Left forelimb (tissue), 1 donor: Measurements from ENCODE around the gene BCL2L1.
"Not testable (repeated sequence)": the region's sequence is repeated elsewhere in the genome, so short reads cannot be mapped to it uniquely, and the experiment has no call there.

ENCODE experiments used
- DNase-seq: peaks from one replicate; pipeline ENCODE4 v3.0.0-alpha.2; 2018; ENCODE audit warnings: low spot score

The BCL2L1 gene

DNA sequence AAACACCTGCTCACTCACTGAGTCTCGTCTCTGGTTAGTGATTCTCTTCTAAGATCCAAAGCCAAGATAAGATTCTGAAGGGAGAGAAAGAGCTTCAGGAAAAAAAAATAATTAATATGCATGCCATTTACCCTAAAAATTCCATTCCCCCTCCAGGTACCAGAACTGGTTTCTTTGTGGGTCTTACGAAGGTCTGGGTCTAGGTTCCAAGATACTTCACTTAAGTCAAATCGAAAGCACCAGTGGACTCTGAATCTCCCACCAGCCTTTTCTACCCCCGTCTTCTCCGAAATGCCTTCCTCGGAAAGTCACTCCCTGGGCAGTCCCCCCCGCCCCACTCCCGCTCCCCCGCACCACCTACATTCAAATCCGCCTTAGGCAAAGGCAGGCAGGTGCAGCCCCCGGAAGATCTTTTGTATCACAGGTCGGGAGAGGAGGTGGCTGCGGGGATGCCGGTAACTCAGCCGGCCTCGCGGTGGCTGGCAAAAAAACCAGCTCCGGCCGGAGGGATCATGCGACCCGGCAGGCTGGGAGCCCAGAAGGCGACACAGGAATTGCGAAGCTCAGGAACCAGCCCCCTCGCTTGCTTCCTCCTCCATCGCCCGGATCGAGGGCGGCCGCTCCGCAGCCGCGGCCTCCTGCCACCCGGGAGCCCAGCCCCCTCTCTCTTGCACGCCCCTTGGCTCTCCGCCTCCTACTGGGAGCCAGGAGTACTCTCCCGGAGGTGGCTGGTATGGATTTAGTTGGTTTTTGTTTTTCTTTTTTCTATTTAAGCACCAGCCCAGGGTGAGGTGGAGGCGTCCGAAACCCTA is at the start of gene BCL2L1:
Gene BCL2L1 (minus strand): TSS at position 612 of the 812 bp plus-strand sequence. CDS start 650 bp downstream, outside the sequence.
- DNase-seq, result peak; percentile 87

DNA sequence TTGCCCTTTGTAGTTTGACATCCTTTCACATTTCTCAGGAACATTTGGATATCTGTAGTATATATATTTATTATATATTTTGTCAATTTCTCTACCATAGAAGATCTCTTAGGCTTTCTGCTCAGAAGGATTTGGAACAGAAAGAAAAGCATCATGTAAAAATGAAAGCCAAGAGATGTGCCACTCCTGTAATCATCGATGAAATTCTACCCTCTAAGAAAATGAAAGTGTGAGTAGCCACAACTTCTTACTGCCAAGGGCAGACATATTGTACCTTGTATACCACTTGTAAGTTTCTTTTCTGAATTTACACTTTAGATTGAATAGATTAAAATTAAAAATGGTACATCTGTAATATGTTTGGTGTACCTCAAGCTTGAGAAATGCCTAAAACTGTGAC is 47.6 kb upstream of the BCL2L1 start:
- DNase-seq, result no peak

- no peak for DNase-seq
Observed at GRCh38 chr20:31769681-31770080, 47.0 kb upstream of the BCL2L1 start.

DNA sequence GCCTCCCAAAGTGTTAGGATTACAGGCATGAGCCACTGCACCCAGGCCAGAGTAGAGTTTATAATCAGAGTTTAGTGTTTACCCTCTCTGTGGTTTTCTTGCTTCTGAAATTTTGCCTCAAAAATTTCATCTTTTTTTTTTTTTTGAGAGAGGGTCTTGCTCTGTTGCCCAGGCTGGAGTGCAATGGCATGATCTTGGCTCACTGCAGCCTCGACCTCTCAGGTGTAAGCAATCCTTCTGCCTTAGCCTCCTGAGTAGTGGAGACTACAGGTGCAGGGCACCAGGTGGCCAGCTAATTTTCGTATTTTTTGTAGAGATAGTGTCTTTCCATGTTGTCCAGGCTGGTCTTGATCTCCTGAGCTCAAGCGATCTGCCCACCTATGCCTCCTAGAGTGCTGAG is 45.1 kb upstream of the BCL2L1 start:
- DNase-seq, result no peak

DNA sequence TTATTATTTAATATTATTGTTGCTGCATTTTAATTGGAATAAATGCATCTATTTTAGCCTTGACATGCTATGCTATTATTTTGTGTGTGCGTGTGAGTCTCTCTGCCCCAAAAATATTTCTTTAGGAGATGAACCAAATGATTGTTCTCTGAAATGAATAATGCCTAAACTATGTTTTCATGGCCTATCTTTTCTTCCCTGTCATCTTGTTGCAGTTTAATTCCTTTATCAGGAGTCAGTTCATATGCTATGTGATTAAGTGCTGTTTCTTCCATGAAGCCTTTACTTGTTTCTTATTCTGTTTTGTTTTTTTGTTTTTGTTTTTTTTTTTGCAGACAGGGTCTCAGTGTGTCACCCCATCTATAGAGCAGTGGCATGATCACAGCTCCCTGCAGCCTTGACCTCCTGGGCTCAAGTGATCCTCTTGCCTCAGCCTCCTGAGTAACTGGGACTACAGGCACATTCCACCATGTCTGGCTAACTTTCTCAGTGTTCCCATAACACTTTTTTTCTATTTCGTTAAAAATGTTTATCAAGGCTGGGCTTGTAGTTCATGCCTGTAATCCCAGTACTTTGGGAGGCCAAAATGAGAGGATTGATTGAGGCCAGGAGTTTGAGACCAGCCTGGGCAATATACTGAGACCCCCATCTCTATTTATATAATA is 42.1 kb upstream of the BCL2L1 start:
- no peak for DNase-seq

DNA sequence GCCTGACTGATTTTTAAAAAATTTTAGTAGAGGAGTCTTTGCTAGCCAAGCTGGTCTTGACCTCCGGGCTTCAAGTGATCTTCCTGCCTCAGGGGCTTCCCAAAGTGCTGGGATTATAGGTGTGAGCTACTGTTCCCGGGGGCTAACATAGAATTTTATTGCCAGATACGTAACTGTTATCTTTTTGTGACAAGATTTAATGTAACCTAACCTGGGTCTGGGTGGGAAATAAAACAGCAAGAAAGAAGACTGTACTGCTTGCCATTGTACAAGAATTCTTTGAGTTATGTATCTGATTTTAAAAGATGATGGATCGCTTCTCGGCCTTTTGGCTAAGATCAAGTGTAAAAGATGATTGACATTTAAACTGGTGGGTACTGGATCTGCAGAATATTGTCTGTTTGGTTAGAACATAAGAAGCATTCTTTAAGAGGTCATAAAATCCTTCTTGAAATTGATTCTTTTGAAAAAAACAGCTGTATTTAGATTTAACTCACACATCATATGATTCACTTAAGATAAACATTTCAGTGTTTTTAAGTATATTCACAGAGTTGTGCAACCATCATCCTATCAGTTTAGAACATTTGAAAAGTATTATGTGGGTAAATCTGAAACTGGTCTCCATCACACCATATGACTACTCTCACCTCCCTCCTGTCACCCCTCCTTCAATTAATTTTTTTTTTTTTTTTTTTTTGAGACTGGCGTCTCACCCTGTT is 38.0 kb upstream of the BCL2L1 start:
- DNase-seq, result no peak

- no peak for DNase-seq
Observed at GRCh38 chr20:31759836-31760518, 37.3 kb upstream of the BCL2L1 start.

GRCh38 chr20:31758991-31759390 is 36.3 kb upstream of the BCL2L1 start:
- DNase-seq, result no peak

DNA sequence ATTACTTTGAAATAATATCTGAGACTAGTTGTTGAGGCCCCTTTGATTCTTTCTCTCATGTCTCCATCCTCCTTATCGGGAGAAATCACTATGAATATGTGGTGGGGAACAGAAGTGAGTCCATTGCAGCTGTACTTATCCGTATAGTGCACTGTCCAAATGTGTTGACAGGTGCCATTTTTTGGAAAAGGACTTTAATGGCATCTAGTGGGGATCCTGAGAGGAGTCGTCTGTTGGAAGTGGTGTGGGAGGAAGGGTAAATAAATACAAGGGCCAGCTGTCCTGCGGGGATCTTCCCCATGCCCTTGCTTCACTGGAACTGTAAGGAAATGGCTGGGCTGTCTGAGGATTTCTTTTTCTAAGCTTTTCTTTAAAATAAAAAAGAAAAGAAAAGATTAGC is 35.9 kb upstream of the BCL2L1 start:
- no peak for DNase-seq

DNA sequence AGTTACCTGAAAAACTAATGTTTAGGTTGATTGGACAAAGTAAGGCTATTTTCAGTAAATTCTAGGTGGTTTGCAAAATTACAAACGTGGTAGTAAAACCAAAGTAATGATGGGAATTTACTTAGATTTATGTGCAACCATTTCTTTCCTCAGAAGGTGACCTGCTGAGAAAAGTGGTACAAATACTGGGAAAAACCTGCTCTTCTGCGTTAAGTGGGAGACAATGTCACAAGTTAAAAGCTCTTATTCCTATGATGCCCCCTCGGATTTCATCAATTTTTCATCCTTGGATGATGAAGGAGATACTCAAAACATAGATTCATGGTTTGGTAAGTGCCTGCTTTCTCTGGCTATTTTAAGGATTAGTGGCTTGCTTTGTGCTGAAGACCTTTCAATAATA is 34.6 kb upstream of the BCL2L1 start:
- no peak for DNase-seq

- no peak for DNase-seq
Observed at GRCh38 chr20:31751126-31751525, 28.5 kb upstream of the BCL2L1 start.

- no peak for DNase-seq
Observed at GRCh38 chr20:31749223-31749622, 26.6 kb upstream of the BCL2L1 start.

GRCh38 chr20:31747640-31748039 is 25.0 kb upstream of the BCL2L1 start:
- no peak for DNase-seq

DNA sequence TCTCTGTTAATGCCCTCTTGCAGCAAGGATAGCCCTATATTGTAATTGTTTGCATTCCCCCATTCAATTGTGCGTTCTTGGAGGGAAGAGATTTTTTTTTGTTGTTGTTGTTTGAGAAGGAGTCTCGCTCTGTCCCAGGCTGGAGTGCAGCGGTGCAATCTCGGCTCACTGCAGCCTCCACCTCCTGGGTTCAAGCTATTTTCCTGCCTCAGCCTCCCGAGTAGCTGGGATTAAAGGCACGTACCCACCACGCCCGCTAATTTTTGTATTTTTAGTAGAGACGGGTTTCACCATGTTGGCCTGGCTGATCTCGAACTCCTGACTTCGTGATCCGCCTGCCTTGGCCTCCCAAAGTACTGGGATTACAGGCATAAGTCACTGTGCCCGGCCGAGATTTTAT is 24.4 kb upstream of the BCL2L1 start:
- not testable (repeated sequence) for DNase-seq

DNA sequence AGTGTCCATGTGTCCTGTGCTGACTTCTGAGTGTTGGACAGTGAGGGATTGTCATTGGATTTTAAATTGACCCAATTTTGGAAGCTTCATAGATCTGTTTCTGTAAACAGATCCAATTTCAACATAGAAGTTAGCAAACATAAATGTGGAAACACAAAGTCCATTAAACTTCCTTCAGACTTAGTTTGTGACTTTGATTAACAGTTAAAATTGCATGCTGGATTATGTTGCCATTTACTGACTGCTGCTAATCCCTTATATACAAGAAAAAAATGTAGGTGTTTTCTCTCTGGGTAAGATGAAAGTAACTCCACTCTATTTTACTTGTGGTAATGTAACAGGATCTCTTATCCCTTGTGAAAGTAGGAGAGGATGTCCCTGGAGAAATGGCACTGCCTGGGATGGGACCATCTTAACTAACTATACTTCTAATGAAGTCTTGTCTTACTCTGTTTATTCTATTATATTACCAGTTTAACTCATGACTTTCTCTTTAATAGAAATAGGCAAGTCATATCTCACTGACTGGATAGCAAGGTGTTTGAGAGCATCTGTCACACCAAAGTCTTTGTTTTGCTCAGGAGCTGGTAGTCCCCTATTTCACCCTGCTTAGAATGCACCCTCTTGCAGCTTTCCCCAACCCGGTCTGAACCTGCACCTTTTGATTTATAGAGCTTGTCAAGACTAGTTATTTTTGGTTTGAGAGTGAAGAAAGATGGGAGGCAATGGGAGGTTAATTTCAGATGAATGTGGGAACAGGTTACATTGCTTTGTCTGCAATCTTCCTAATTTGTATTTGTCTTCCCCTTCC is 23.6 kb upstream of the BCL2L1 start:
- no peak for DNase-seq

DNA sequence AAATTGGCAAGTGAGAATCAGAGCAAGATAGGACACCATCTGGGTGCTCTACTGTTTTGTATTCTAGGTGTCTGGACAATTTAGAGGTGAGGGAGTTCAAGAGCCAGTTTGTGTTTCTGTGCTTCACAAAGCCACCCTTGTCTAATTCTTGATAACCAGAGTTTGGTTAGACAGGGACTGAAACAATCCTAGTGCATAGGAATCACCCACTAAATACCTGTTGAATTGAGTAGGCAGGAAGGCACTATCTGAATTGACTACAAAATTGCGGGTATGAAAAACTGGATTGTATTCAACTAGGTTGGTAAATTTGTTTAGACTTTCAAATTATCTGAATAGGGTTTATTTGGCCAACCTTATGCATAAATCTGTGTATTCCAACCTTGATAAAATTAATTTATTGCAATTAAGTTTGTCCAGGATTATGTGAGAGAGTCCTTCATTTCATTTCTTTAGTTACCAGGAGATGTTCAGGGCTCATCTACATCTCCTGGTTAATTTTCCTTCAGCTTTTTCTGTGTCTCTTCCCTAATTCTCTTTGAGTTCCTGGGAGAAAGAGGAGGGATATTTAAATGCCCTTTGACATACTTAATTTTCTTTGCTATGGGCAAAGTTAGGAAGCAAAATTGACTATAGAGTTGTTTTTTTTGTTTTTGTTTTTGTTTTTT is 18.1 kb upstream of the BCL2L1 start:
- DNase-seq, result no peak

GRCh38 chr20:31740208-31740607 is 17.5 kb upstream of the BCL2L1 start:
- no peak for DNase-seq

GRCh38 chr20:31739550-31739977 is 16.9 kb upstream of the BCL2L1 start:
- no peak for DNase-seq

DNA sequence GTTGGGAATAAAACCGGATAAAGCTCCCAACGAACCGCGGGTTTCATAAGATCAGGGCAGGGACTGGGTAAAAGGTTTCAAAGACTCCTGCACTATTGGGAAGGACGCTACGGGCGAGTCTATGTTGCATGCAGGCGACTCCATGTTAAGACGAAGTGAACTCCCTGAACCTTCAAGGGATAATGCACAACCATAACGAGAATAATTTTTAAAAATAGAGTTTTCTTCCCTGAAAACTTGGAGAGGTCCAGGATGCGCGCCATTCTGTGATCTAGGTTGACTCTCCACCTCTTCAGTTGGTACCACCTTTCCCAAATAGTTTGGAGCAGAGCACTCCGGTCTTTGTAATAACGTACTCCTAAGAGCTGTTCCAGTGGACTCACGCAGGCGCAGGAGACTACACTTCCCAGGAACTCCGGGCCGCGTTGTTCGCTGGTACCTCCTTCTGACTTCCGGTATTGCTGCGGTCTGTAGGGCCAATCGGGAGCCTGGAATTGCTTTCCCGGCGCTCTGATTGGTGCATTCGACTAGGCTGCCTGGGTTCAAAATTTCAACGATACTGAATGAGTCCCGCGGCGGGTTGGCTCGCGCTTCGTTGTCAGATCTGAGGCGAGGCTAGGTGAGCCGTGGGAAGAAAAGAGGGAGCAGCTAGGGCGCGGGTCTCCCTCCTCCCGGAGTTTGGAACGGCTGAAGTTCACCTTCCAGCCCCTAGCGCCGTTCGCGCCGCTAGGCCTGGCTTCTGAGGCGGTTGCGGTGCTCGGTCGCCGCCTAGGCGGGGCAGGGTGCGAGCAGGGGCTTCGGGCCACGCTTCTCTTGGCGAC is 16.3 kb upstream of the BCL2L1 start, which contains the start of gene TPX2:
Gene TPX2 (plus strand): TSS at position 562 of the 821 bp plus-strand sequence. CDS start 18,187 bp downstream, outside the sequence.
- peak; percentile 94 for DNase-seq

DNA sequence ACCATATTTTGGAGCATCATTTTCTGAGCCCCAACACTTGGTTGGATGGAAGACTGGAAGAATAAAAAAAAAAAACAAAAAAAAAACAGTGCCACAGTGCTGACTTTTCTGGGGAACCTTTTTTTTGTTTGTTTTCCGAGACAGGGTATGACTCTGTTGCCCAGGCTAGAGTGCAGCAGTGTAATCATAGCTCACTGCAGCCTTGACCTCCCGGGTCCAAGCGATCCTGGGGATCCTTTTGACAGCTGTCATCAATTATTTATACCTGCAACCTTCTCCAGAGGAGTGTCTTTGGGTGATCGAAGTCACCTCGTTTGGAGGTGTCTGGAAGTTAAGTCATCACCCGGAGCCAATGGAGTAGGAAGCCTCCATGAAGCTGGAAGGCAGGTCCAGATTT is 8.7 kb upstream of the BCL2L1 start:
- DNase-seq, result no peak
